Bone marrow (tissue), 2 donors: ENCODE measurements around the gene PTPRN2.
"Not testable (repeated sequence)": the region's sequence is repeated elsewhere in the genome, so short reads cannot be mapped to it uniquely, and the experiment has no call there.

Experiments
- DNase-seq, 2 donors: peaks; one replicate each; lab custom pipeline; 2025; lab: John Stamatoyannopoulos, UW

PTPRN2 gene

GRCh38 chr7:157926521-157927150, 661.0 kb downstream of the PTPRN2 start:
- no peak for DNase-seq

GRCh38 chr7:157926107-157926506, 661.5 kb downstream of the PTPRN2 start:
- no peak for DNase-seq

- no peak for DNase-seq
Measured at GRCh38 chr7:157925383-157925875, 662.2 kb downstream of the PTPRN2 start.

GRCh38 chr7:157923903-157924630, 663.6 kb downstream of the PTPRN2 start:
- DNase-seq, result no peak

- DNase-seq, result no peak
Measured at GRCh38 chr7:157922576-157922975, 665.0 kb downstream of the PTPRN2 start.

- no peak for DNase-seq
Measured at GRCh38 chr7:157918326-157919080, 669.1 kb downstream of the PTPRN2 start.

DNA sequence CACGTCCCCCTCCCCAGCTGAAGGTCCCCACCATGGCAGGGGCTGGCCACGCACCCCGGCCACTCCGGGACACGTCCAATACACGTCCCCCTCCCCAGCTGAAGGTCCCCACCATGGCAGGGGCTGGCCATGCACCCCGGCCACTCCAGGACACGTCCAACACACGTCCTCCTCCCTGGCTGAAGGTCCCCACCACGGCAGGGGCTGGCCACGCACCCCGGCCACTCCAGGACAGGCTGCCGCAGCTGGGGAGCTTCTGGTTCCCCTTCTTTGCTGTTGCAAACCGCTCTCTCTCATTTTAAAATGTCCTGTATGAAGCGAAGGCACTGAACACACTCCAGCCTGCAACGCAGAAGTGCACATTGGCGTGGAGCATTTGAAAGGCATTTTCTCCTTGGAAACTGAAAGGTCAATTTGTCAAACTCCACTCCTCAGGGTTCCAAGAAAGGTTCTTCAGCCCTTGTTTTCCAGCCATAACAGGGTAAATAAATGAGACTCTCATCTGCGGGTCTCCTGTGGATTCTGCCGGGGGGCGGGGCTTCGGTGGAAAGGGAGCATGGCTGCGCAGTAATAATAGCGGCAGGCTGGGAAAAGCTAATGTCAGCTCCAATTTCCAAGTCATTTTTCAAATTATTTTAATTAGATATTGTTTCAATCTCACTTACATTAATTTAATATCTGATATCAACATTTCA, 670.5 kb downstream of the PTPRN2 start:
- DNase-seq, result no peak

GRCh38 chr7:157910446-157910845, 677.2 kb downstream of the PTPRN2 start:
- no peak for DNase-seq

GRCh38 chr7:157910045-157910444, 677.6 kb downstream of the PTPRN2 start:
- DNase-seq, result not testable (repeated sequence)

- DNase-seq, result no peak
Measured at GRCh38 chr7:157909370-157909769, 678.3 kb downstream of the PTPRN2 start.

DNA sequence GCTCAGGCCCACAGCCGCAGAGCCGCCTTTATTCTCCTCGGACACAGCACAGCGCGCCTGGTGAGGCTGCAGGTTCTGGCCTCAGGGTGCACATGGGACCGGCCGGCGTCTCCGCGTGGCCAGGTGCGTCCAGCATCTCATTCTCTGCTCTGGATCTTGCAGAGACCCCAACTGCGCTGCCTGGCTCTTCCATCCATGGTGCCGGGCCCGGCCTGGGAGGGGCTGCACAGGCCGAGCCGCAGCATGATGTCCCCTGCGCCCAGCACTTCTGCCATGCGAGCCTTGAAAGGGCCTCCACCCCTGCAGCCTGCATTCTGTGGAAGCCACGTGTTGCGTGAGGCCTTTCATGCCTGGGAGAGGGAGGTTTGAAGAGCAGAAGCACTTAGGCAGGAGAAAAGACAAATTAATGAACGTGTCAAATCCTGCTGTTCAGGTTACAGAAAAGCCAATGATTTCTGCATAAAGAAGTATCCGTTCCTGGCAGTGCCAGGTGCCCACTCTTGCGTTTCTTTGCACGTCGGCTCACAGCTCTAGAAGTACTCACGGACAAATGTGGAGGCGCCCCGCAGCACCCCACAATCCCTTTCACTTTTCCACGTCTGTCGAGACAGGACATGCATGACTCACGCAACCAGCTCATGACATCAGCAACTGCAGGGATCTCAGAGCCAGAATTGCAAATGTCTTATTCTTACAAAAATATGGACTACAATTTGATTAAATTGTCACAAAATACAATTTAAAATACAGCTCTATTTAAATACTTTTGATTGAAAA, 679.4 kb downstream of the PTPRN2 start:
- DNase-seq, result no peak

GRCh38 chr7:157907091-157907490, 680.5 kb downstream of the PTPRN2 start:
- DNase-seq, result no peak

- DNase-seq, result no peak
Measured at GRCh38 chr7:157906583-157906982, 681.0 kb downstream of the PTPRN2 start.

DNA sequence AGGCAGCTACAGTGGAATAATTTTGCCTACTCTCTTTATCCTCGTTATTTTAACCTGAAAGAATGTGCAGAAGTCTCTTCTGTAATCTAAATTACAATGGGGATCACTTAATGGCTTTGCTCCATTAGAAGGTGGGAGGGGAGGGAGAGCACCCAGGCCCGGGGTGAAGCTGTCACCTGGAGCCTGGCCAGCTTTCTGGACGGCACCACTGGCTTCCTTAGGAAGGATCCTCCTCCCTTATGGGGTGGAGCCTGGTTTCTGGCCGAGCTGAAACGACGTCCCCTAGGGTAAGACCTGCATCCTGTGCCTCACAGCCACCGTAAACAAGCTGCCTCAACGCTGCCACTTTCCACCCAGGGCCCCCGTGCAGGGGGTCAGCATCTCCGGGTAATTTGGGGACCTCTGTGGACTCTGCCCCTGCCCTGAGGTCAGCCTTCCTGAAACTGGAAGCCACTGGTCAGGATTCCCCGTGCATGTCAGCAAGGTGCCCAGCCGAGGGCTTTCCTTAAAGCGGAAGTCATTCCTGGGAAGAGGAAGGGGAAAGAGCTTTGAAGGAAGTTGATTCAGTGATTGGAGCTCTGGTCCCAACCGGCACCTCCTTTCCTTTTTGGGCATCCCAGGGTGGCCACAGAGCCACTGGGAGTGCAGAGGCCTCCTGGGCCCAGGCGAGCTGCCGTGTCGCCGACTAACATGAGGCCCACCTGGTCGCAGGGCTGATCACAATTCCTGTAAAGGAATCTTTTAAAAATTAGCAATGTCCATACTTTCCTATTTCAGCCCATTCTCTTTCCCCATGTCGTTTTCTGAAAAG, 681.8 kb downstream of the PTPRN2 start:
- no peak for DNase-seq

DNA sequence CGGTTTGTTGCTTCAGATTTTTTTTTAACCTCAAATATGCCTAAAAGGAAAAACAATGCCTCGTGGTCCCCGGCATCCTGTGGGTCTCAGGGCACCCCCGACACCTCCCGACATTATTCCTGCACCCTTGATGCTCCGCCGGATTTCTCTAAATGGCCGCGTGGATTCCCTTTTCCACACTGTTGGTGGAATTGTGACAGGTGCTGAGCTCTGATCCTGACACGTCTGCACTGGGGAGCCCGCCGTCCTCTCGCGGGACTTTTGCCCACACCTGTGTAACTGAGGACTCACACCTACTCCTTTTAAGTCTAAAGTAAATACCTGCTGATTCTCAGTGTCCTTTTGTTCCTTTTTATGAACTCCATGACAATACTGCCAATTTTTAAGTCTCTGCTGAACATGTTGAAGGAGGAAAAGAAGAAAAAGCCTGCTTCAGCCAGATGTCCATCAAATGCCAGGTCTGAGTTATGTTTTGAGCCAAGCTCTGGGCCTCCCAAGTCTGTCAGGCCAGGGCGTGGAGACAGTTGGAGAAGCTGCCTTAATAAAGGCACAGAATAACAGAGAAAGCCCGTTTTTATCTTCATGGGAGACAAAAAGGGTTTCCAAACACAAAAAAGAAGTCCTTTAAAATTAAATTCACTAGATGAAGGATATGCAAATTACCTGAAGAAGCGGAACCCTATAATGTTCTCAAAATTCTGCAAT, 682.6 kb downstream of the PTPRN2 start:
- no peak for DNase-seq

DNA sequence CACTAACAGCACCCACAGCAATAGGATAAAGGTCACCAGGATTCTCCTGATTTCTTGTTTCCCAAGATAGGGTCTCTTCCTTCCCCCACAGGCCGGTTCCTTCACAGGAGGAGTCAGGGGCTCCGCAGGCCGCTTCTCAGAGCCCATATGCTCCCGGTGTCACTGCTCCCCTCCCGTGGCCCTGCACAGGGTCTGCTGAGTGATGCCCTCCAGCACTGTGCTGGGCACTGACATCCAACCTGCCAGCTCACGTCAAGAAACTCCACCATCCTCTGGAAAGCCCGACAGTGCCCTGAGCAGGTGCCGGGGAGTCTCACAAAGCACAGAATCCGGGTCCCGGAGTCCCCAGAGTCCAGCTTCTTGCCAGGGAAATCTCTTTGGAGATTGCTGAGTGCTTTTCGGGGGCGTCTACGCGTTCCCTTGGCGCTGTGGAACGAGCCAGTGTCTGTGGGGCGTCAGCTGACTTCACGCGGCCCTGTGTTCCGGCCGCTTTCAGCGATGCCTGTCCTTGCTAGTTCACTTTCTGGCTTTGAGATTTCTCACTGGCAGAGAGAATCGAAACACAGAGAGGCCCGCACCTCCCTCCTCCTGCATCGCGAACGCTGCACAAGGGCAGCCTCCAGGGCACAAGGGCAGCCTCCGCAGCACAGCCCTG, 683.3 kb downstream of the PTPRN2 start:
- DNase-seq, result no peak

DNA sequence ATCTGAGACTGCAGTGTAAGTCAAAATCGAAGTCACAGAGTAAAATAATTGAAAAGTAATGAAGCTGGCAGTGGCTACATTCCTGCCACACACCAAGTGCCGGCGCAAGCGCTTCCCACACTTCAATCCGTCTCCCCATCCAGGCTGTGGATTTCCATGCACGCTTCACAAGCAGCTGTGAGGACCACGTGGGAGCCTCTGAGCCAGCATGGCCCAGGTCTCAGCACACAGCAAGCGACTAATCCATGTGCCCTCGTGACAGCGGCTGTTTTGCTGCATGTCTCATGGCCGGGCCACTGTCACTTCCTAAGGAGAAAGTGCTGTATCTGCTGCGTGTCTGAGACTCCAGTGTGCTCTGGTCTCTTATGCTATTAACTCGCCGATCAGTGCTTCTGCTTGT, 683.9 kb downstream of the PTPRN2 start:
- no peak for DNase-seq

- DNase-seq, result no peak
Measured at GRCh38 chr7:157903296-157903695, 684.3 kb downstream of the PTPRN2 start.
